Stimulated activated CD4-positive, alpha-beta T cell treated with anti-CD3 and anti-CD28 coated beads, Interleukin-2, amount 100 ng/mL, for 48 hours (primary cell): ENCODE data around the gene CD209.
A peak's percentile ranks its signal among the peaks of the same experiment; 100 is the strongest.

Experiments
- DNase-seq, 2 donors: peaks; one replicate each; pipeline ENCODE4 v3.0.0-alpha.2; 2020

The CD209 gene

DNA sequence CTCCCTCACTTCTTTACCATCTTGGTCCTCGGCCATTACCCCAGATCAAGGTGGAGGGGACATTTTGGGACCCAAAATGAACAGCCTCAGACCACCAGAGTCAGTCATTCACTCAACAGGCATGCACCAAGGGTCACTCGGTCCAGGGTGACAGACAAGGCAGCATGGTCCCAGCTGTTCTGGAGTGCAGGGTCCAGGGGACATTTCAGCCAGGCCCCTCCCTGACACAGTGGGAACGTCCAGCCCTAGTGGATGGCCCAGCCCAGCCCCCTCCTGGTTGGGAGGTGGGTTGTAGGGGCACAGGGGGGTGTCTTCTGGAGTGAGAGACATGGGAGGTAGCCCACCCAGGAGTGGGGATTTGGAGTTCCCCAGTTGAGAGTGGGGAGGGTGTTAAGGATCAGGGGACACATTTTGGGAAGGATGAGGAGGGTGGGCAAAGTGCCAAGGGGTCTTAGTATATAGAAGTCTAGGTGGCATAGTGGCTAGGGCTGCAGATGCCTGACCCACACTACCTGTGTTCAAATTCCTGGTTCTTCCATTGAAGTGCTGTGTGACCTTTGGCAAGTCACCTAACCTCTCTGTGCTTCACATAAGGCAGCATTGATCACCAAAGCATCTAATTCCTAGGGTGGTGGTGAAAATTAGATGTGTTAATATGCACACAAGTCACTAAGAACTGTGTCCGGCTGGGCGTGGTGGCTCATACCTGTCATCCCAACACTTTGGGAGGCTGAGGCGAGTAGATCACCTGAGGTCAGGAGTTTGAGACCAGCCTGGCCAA is 42.9 kb downstream of the CD209 start:
- DNase-seq = no peak

DNA sequence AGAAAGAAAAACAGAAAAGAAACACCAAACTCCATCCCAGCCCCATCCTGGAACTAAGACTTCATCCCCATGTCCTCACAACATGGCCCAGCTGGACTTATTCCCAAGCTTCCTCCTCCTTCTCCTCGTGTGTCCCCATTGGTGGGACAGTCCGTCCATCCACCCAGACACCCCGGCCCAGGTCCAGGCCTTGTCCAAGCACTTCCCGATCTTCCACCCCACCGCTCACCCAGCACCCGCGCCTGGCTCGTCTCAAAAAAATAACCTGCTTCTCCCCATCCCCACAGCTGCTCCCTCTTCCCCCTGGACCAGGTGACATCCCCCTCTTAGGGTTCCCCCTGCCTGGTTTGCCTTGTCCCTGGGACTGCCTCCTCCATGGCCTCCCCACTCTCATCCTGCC is 44.0 kb downstream of the CD209 start:
- DNase-seq = no peak

DNA sequence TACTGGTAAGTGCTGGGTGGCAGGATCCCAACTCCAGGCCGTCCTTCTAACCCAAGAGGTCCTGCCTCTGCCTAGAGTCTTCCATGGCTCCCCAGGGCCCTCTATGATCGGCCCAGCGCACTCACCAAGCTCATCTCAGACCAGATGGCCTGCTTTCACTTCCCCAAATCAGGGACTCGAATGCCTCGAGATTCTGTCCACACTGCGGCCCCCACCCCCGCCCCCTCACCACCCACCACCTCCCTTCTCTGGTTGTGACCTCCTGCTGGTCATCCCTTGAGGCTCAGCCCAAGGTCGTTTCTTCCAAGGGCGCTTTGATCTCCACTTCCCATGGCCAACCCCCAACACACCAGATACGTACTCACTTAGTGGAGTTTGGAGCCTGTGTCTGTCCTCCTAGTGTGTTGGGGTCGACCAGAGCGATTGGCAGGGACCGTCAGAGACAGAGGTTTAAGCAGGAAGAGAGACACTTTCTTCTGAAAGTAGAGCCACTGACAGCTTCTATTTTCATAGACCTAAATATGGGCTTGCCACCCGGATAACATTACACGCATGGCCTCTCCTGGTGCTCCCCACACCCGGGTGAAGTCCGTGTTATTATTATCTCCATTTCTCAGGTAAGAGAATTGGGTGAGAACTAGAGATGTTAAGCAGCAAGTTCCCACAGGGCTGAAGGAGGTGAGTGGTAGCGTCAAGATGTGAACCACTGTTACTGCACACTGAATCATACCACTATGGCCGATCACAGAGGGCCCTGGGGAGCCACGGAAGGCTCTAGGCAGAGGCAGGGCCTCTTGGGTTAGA is 45.5 kb downstream of the CD209 start, which contains the start of gene FCER2:
Gene FCER2, minus strand, starts transcription at position 478 of the 804 bp plus-strand sequence. CDS start 2,371 bp downstream, outside the sequence.
- DNase-seq = no peak

DNA sequence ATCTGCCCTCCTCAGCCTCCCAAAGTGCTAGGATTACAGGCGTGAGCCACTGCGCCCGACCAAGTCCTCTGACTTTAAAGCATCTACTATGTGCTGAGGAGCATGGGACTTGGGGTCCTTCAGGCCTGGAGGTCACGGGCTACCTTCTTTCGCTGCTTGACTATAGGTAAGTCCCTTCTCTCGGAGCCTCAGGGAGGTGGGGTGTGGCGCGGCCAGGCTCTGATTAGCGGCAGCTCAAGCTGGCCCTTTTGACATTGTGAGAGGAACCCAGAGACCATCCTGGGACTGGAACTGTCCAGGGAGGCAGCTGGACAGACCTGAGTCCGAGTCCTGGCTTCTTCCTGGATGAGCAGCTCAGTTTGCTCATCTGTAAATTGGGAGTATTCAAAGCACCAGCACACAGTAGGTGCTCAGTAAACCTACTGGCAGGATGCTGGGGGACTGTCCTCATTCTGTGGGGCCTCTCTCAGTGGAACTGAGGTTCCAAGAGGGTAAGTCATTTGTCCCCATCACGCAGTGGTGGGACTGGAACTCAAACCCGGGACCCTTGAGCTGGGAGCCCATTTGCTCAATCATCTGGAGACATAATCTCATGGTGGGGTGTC is 46.2 kb downstream of the CD209 start:
- no peak for DNase-seq

DNA sequence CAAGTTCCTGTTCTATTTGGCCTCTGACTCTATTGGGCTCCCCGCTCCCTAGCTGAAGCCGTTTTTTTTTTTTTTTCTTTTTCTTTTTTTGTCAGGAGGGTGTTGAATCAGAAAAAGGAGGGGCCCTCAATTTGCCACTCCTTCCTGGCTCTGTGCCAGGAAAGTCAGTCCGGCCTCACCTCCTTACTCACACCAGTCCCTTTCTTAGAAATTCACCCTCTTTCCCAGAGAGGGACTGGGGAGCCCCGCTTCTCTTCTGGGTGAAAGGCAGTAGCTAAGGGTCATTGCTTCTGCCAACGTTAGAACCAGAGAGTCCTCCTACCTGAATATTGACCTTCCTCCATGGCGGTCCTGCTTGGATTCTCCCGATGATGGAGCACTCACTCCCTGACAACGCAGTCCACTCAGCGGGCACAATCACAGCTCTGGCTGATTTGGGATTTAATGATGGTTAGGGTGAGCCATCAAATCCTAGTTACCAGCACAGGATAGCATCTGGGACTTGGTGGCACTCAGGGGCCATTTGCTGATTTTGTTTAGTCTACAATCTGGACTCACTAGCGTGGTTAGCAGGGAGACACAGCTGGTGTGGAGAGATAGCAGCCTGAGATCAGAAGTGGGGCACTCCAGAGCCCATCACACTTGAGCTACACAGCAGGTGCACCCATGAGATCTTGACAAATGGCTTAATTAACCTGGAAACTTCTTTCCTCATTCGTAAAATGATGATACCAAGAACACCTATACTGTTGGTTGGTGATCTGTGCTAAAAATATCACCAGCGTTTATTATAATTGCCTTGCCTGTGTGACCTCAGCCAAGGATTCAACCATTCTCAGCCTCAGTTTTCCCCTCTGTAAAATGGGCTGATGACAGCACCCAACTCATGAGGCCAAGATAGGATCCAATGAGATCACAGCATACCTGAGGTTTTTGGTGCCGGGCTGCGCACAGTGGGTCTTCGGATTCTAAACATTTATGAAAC is 47.6 kb downstream of the CD209 start:
- peak; percentile 49 to 52 for DNase-seq

DNA sequence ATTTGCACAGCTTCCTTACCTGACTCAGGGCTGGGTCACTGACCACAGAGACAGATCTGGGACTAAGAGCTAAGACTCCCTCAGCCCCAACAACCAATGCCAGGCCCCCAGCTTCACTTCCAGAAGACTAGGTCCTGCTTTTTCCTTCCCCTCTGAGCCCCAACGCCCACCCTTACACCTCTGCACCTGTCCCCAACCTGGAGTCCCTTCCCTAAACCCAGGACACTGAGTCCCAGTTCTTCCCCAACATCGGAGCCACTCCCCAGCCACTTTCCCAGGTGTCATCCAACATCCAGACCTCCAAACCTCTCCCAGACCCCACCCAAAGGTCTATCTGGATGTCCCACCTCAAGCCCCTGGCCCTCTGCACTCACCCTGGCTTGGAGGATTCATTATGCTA is 48.3 kb downstream of the CD209 start:
- no peak for DNase-seq

DNA sequence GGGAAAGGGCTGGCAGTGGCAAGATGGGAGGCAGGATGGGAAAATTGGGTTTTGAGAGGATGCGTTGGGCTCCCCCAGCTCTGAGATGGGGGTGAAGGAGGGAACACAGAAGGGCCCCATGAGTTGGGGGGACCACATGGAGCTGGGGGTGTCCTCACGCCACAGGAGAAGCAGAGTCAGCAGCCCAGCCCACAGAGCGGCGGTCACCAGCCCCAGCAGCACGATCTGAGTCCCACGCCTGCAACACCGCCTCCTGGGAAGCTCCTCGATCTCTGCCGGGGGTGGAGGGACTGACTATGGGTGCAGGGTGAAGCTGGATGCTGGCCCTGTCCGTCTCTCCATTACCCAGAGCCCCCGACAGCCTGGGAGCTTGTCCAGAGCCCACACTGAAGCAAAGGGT is 48.8 kb downstream of the CD209 start:
- no peak for DNase-seq

DNA sequence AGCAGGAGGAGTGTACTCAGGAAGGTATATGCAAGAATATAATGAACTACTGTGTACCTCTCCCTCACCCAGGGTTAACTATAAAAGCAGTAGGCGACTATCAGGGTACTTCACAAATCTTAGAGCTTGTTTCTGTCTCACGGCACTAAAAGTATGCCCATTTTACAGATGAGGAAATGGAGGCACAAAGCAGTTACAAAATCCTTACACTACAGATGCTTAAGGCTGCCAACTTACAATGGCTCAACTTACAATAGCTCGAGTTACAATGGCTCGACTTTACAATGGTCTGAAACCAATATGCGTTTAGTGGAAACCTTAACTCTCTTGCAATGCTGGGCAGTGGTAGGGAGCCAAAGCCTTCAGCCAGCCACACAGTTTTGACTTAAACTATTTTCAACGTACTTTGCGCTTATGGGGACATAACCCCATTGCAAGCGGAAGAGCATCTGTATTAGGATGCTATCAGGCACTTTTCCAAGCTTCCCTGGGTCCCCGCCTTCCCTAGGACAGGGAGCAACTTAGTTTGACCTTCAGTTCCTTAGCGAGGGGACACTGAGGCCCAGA is 49.5 kb downstream of the CD209 start:
- no peak for DNase-seq

DNA sequence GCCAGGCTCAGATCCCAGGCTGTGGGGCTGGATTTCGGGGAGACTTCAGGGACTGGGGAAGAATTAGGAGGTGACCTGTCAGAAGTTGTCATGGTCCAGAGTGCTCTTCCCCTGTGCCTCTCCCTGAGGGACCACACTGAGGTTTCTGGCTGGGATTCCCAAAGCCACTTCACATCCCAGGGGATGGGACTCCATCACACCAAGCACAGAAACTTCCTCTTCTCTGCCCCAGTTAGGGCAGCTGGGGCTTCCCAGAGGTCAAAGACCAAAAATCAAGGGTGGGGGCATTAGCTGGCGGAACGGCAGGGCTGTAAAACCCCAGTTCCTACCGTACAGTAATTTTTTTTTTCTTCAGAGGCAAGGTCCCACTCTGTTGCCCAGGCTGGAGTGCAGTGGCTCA is 52.8 kb downstream of the CD209 start:
- no peak for DNase-seq

DNA sequence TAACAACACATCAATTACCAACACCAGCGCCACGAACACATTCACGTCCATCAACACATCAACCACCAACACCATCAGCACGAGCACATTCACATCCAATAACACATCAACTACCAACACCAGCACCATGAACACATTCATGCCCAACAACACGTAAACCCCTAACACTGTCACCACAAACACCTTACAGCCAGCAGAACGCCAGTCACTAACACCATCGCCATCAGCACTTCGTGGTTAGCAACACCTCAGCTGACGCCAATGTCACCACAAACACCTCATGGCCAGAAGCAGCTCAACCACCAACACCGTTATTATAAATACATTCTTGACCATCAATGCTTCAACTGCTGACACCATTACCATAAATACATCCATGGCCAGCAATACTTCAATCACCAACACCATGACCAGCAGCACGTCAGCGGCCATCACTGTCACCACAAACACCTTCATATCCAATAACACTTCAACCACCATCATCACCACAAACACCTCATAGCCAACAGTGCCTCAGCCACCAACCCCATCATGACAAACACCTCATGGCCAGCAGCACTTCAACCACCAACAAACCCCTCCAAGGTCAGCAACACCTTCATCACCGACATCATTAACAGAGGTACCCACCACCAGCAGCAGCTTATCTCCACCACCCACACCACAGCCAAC is 54.8 kb downstream of the CD209 start:
- no peak for DNase-seq

DNA sequence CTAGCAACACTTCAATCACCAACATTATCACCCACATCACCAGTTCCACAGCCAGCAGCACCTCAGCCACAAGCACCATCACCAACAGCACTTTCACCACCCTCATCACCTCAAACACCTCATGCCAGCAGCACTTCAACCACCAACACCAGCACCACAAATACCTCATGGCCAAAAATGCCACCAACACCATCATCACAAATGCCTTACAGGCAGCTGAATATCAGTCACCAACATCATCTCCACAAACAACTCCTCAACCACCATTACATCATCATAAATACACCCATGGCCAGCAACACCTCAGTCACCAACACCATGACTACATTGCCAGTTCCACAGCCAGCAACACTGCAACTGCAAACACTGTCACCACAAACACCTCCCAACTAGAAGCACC is 55.8 kb downstream of the CD209 start:
- no peak for DNase-seq

DNA sequence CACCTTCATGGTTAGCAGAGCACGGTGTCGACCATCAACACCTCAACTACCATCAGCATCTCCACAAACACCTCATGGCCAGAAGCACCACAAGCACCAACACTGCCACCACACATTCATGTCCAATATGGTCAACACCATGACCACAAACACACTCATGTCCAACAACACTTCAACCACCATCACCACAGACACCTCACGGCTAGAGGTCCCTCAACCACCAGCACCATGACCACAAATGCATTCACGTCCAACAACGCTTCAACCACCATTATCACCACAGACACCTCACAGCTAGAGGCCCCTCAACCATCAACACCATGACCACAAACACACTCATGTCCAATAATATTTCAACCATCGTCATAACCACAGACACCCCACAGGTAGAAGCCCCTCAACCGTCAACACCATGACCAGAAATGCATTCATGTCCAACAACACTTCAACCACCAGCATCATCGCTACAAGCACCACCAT is 56.5 kb downstream of the CD209 start:
- no peak for DNase-seq
